Activated naive CD8-positive, alpha-beta T cell (primary cell): ENCODE measurements around the gene CNTLN.

ENCODE experiments used
- H3K27ac Mint-ChIP-seq: one replicate; pipeline ENCODE4 v1.8.0; 2021; ENCODE audit warnings: mixed read lengths
- H3K27me3 Mint-ChIP-seq: one replicate; pipeline ENCODE4 v1.8.0; 2021; ENCODE audit warnings: mixed read lengths
- H3K36me3 Mint-ChIP-seq: one replicate; pipeline ENCODE4 v1.8.0; 2021; ENCODE audit warnings: mixed read lengths
- H3K4me1 Mint-ChIP-seq: one replicate; pipeline ENCODE4 v1.8.0; 2021; ENCODE audit warnings: low read depth, mixed read lengths
- H3K4me3 Mint-ChIP-seq: one replicate; pipeline ENCODE4 v1.8.0; 2021; ENCODE audit warnings: mild to moderate bottlenecking, mixed read lengths
- H3K9me3 Mint-ChIP-seq: one replicate; pipeline ENCODE4 v1.8.0; 2021; ENCODE audit warnings: low read depth, mixed read lengths

CNTLN gene

DNA sequence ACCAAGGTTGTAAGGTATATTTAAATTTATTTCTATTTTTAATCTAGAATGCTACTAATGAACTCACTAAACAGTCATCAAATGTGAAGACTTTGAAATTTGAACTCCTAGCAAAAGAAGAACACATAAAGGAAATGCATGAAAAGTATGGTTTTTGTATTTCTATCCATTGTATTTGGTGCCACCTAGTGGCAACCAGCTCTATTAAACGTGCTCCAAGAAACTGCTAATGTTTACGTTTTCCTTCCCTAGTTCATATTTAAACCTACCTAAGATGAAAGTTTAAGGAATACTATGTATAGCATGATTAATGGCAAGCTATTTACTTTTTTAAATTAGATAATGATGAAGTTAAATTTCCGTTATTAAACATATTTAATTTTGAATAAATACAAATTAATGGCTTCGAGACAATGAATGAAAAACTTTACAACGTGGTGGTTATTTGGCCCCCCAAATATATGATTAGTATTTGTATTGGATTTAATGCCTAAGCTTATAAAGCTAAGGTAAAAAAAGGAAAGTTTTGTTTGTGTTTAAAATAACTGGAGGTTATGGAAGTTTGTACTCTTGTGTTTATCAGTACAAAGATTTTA lies 328.1 kb downstream of the CNTLN start:
- no peaks in the 10 kb centered on the region for H3K27me3 Mint-ChIP-seq
- no peak overlapping the region for H3K4me3 Mint-ChIP-seq
- H3K4me1 Mint-ChIP-seq: no peaks in the 10 kb centered on the region
- H3K9me3 Mint-ChIP-seq: no peaks in the 10 kb centered on the region
- H3K27ac Mint-ChIP-seq: no peak overlapping the region
- H3K36me3 Mint-ChIP-seq: no peaks in the 10 kb centered on the region

DNA sequence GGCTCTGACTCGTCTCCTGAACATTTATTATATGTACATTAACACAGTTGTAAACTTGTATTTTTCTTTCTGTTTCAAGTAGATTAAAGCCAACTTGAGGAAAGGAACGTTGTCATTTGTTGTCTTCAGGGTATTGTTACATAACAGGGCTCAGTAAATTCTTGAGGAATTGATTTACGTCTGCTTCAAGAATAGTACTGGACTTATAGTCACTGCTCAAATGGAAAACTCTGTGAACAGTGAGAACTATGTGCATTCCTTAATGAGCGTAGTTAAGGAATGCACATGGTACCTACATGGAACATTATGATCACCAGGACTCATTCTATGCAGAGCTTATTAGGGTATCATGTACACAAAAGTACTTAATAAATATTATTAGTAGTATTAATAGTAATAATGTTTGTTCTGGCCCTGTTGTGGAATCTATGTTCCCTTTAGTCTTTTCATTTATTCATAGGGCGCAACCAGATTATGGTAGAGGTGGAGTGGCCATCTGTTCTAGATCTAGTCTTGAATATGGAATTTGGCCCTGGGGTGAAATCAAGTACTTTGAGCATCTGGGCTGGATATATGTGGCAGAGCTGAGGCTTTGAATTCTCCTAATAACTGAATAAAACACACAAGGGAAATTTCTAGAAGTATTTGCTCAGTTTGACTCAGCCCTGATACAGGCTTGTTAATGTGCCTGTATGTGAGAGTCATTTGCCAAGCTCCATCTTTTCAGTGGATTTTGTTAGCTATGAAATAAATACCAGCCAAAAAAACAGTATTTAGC lies 335.4 kb downstream of the CNTLN start:
- H3K9me3 Mint-ChIP-seq: no peaks in the 10 kb centered on the region
- H3K4me3 Mint-ChIP-seq: no peak overlapping the region
- no peaks in the 10 kb centered on the region for H3K4me1 Mint-ChIP-seq
- H3K27ac Mint-ChIP-seq: no peak overlapping the region
- no peaks in the 10 kb centered on the region for H3K27me3 Mint-ChIP-seq
- no peaks in the 10 kb centered on the region for H3K36me3 Mint-ChIP-seq

DNA sequence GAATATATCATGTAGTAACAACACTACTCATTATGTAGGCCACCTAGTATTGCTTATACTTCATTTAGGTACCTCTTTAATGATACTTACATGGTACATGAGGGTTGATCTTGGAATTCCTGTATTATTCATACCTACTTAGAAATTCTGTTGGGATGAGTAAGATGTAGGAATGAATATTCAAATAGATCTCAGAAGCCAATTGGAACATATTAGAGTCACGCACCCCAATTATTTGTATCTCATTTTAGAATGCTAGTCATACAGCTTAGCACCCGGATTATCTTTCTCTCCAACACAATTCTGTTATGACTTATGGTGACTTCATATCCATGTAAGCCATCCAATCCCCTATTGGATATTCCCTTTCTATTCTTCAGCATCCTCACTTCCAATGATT lies 337.3 kb downstream of the CNTLN start:
- no peaks in the 10 kb centered on the region for H3K9me3 Mint-ChIP-seq

DNA sequence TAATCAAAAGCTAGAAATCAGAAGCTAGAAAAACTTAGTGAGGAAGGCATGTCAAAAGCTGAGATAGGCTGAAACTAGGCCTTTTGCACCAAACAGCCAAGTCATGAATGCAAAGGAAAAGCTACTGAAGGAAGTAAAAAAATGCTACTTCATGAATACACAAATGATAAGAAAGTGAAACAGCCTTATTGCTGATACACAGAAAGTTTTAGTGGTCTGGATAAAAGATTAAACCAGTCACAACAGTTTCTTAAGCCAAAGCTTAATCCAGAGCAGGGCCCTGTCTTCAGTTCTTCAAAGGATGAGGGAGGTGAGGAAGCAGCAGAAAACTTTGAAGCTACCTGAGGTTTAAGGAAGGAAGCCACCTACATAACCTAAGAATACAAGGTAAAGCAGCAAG lies 341.6 kb downstream of the CNTLN start:
- H3K27ac Mint-ChIP-seq: no peak overlapping the region
- peaks cover 2% of the 10 kb centered on the region for H3K4me1 Mint-ChIP-seq
- no peaks in the 10 kb centered on the region for H3K9me3 Mint-ChIP-seq
- no peaks in the 10 kb centered on the region for H3K27me3 Mint-ChIP-seq
- no peaks in the 10 kb centered on the region for H3K36me3 Mint-ChIP-seq
- H3K4me3 Mint-ChIP-seq: no peak overlapping the region

More for the DNA sequence above, 337.3 kb downstream of the CNTLN start:
- Mint-ChIP-seq H3K27me3 (no peaks in the 10 kb centered on the region), H3K36me3 (no peaks in the 10 kb centered on the region), H3K4me3 (no peak overlapping the region), H3K27ac (no peak overlapping the region), H3K4me1 (peaks cover 2% of the 10 kb centered on the region)

DNA sequence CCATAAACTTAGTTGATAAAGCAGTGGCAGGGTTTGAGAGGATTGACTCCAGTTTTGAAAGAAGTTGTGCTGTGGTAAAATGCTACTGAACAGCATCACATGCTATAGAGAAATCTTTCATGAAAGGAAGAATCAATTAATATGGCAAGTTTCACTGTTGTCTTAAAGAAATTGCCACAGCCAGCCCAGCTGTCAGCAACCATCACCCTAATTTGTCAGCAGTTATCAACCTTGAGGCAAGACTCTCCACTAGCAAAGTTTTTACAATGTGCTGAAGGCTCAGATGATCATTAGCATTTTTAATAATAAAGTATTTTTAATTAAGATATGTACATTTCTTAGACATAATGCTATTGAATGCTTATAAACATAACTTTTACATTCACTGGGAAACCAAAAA lies 343.0 kb downstream of the CNTLN start:
- Mint-ChIP-seq H3K27ac (no peak overlapping the region), H3K36me3 (no peaks in the 10 kb centered on the region), H3K4me1 (peaks cover 2% of the 10 kb centered on the region), H3K9me3 (no peaks in the 10 kb centered on the region), H3K4me3 (no peak overlapping the region), H3K27me3 (no peaks in the 10 kb centered on the region)

DNA sequence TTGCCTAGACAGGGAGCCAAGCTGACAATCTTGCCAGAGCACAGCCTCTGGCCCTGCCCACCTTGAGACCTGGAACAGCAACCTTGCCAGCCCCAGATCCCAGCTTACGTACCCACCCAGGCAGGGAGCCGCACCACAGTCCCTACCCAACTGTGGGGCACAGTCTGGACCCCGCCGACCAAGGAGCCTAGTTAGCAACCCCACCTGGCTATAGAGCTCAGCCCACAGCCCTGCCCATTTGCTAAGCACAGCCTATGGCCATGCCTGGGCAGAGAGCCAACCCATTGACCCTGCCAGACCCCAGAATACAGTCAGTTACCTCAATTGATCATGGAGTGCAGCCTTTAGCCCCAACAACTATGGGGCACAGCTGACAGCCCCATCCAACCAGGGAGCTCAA lies 346.1 kb downstream of the CNTLN start:
- Mint-ChIP-seq H3K4me1 (peaks cover 2% of the 10 kb centered on the region), H3K36me3 (no peaks in the 10 kb centered on the region), H3K9me3 (no peaks in the 10 kb centered on the region), H3K4me3 (no peak overlapping the region), H3K27me3 (no peaks in the 10 kb centered on the region), H3K27ac (no peak overlapping the region)

- no peak overlapping the region for H3K4me3 Mint-ChIP-seq
- no peaks in the 10 kb centered on the region for H3K9me3 Mint-ChIP-seq
- H3K27me3 Mint-ChIP-seq: no peaks in the 10 kb centered on the region
- no peaks in the 10 kb centered on the region for H3K36me3 Mint-ChIP-seq
- no peaks in the 10 kb centered on the region for H3K4me1 Mint-ChIP-seq
- H3K27ac Mint-ChIP-seq: no peak overlapping the region
These were observed 346.7 kb downstream of the CNTLN start for GRCh38 chr9:17481565-17481964.

GRCh38 chr9:17484906-17485305 lies 350.1 kb downstream of the CNTLN start:
- H3K36me3 Mint-ChIP-seq: no peaks in the 10 kb centered on the region
- H3K4me1 Mint-ChIP-seq: no peaks in the 10 kb centered on the region
- no peak overlapping the region for H3K4me3 Mint-ChIP-seq
- H3K9me3 Mint-ChIP-seq: no peaks in the 10 kb centered on the region
- H3K27me3 Mint-ChIP-seq: no peaks in the 10 kb centered on the region
- no peak overlapping the region for H3K27ac Mint-ChIP-seq

- no peaks in the 10 kb centered on the region for H3K36me3 Mint-ChIP-seq
- H3K9me3 Mint-ChIP-seq: no peaks in the 10 kb centered on the region
- H3K4me1 Mint-ChIP-seq: no peaks in the 10 kb centered on the region
- H3K4me3 Mint-ChIP-seq: no peak overlapping the region
- no peaks in the 10 kb centered on the region for H3K27me3 Mint-ChIP-seq
- H3K27ac Mint-ChIP-seq: no peak overlapping the region
These were observed 351.6 kb downstream of the CNTLN start for GRCh38 chr9:17486396-17486795.

DNA sequence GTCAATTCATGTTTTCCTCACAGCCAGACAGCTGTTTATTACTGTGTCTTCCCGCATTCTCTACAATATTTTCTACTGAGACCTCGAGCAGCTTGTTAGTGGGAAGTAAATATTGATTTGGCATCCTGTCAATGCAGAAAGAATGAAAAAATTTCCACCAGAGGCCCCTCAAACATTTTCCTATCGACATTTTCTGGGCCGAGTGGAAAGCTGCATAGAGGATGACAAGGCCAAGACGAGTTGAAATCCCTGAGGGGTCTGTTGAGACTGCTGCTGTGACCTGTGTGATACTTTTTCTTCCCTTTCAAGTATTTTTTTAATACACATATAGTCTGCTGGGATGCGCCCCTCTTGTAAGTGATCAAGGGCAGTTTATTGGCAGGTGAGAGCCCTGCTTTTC lies 352.6 kb downstream of the CNTLN start:
- Mint-ChIP-seq H3K4me1 (no peaks in the 10 kb centered on the region), H3K27me3 (no peaks in the 10 kb centered on the region), H3K36me3 (no peaks in the 10 kb centered on the region), H3K4me3 (no peak overlapping the region), H3K9me3 (no peaks in the 10 kb centered on the region), H3K27ac (no peak overlapping the region)

GRCh38 chr9:17488662-17489061 lies 353.8 kb downstream of the CNTLN start:
- H3K4me3 Mint-ChIP-seq: no peak overlapping the region
- no peaks in the 10 kb centered on the region for H3K36me3 Mint-ChIP-seq
- H3K9me3 Mint-ChIP-seq: no peaks in the 10 kb centered on the region
- no peaks in the 10 kb centered on the region for H3K27me3 Mint-ChIP-seq
- no peaks in the 10 kb centered on the region for H3K4me1 Mint-ChIP-seq
- no peak overlapping the region for H3K27ac Mint-ChIP-seq

GRCh38 chr9:17490110-17490509 lies 355.3 kb downstream of the CNTLN start:
- Mint-ChIP-seq H3K4me3 (no peak overlapping the region), H3K36me3 (no peaks in the 10 kb centered on the region), H3K9me3 (no peaks in the 10 kb centered on the region), H3K27me3 (no peaks in the 10 kb centered on the region), H3K27ac (no peak overlapping the region), H3K4me1 (no peaks in the 10 kb centered on the region)

DNA sequence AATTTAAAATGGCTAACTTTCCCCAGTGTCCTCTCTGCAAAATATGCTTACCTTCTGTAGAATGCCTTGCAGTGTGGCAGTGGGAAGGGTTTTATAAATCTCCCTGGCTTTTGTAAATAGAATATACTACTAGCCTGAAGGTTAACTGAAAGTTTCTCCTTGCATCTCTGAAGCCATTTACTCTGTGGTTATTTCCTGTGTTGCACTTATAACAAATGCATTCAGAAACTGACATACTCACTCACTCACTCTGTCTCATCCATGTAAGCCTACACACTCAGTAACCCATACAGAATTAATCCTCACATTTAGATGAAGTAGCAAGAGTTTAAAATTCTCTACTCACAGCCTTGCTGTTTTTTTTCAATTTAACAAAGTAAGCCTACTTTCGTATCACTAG lies 356.9 kb downstream of the CNTLN start:
- no peaks in the 10 kb centered on the region for H3K36me3 Mint-ChIP-seq
- H3K9me3 Mint-ChIP-seq: no peaks in the 10 kb centered on the region

DNA sequence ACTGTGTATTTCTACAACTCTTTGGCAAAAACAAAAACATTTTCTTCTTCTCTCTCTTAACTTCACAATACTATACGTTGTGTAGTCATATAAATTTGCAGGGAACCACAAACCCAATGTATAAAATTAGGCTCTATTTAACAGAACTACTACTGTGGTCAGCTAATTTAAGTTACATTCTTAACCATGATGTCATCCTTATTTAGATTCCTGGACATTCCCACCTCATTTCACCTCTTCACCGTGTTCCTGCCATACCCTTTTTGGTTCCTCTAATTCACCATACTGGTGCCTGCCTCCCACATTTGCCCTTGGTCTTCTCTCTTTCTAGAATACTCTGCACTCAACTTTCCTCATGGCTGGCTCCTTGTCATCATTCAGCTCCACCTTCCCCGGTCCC lies 368.4 kb downstream of the CNTLN start:
- Mint-ChIP-seq H3K9me3 (peaks cover 8% of the 10 kb centered on the region), H3K4me1 (no peaks in the 10 kb centered on the region), H3K4me3 (no peak overlapping the region), H3K36me3 (peaks cover 2% of the 10 kb centered on the region), H3K27ac (no peak overlapping the region), H3K27me3 (no peaks in the 10 kb centered on the region)

More for the DNA sequence above, 356.9 kb downstream of the CNTLN start:
- no peaks in the 10 kb centered on the region for H3K4me1 Mint-ChIP-seq
- H3K27ac Mint-ChIP-seq: no peak overlapping the region
- no peak overlapping the region for H3K4me3 Mint-ChIP-seq
- H3K27me3 Mint-ChIP-seq: no peaks in the 10 kb centered on the region

- peaks cover 8% of the 10 kb centered on the region for H3K9me3 Mint-ChIP-seq
- H3K36me3 Mint-ChIP-seq: no peaks in the 10 kb centered on the region
- H3K27ac Mint-ChIP-seq: no peak overlapping the region
These were observed 374.3 kb downstream of the CNTLN start for GRCh38 chr9:17509151-17509550.

DNA sequence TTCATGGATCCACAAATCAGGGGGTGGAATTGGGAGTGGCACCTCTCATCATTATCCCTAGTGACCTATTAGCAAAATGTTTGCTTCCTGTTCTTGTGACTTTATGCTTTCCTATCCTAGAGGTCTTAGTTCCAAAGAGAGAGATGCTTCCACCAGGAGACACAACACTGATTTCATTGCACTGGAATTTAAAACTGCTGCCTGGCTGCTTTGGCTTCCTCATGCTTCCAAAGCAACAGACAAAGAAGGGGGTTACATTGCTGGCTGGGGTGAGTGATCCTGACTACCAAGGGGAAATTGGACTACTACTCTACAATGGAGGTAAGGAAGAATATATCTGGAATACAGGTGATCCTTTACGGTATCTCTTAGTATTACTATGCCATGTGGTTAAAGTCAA lies 374.9 kb downstream of the CNTLN start:
- Mint-ChIP-seq H3K9me3 (peaks cover 5% of the 10 kb centered on the region), H3K27me3 (no peaks in the 10 kb centered on the region), H3K4me1 (no peaks in the 10 kb centered on the region), H3K4me3 (no peak overlapping the region), H3K27ac (no peak overlapping the region), H3K36me3 (no peaks in the 10 kb centered on the region)

More at GRCh38 chr9:17509151-17509550, 374.3 kb downstream of the CNTLN start:
- Mint-ChIP-seq H3K4me3 (no peak overlapping the region), H3K27me3 (no peaks in the 10 kb centered on the region), H3K4me1 (no peaks in the 10 kb centered on the region)
